Natural killer cell treated with Interleukin-12 subunit alpha and Interleukin-12 subunit beta and Interleukin-15 and Interleukin-18, amount 100 ng/mL, for 72 hours (primary cell): Measurements from ENCODE around the gene DNMT3L. TPM values are rescaled to one million over a fixed set of nuclear protein-coding genes. Genes with fewer than 3 reads are reported as not detected.

ENCODE experiments used
- total RNA-seq, 2 donors: library from RNA; stranded (reverse); gene quantifications; one replicate each; pipeline ENCODE4 v1.2.3, GENCODE V29; 2022

The DNMT3L gene
- total RNA-seq, 2 donors from 2014 or later = not detected

Other genes starting within 250 kb of the DNMT3L start
- 100 to 1,000 TPM in 1 of 2 donors, 10 to 100 TPM in 1; 90.3 to 148 TPM for gene TRAPPC10, start 249.6 kb downstream of the DNMT3L start, total RNA-seq
- gene PWP2, start 154.5 kb downstream of the DNMT3L start, total RNA-seq = 10 to 100 TPM; 31.4 to 69.6 TPM
- gene GATD3, start 128.2 kb downstream of the DNMT3L start, total RNA-seq = 10 to 100 TPM; 15.9 to 40.4 TPM
- under 1 TPM; 0.24 to 0.56 TPM for gene ICOSLG, start 21.0 kb downstream of the DNMT3L start, total RNA-seq
- gene AIRE, start 24.0 kb upstream of the DNMT3L start, total RNA-seq = not detected
- gene PFKL, start 38.2 kb upstream of the DNMT3L start, total RNA-seq = 100 to 1,000 TPM; 134 to 139 TPM
- 10 to 100 TPM; 19.6 to 28.4 TPM for gene CFAP410, start 77.5 kb upstream of the DNMT3L start, total RNA-seq
- 10 to 100 TPM; 14.7 to 15.8 TPM for gene TRPM2, start 91.7 kb upstream of the DNMT3L start, total RNA-seq
- under 1 TPM; 0.45 to 0.88 TPM for gene LRRC3, start 193.6 kb upstream of the DNMT3L start, total RNA-seq